GM10847 (cell line): ENCODE data around the gene SPACA1.

Experiments used
- POLR2A ChIP-seq: IDR thresholded peaks from 2 replicates; pipeline ENCODE4 v1.6.1; 2011; ENCODE audit not compliant: insufficient read length; ENCODE audit errors: extremely low read depth

SPACA1 gene

GRCh38 chr6:88062376-88062775 is 14.7 kb downstream of the SPACA1 start:
- no peak for TF ChIP-seq POLR2A

- TF ChIP-seq POLR2A = no peak
Measured at GRCh38 chr6:88072462-88072861, 24.8 kb downstream of the SPACA1 start.

GRCh38 chr6:88074791-88075190 is 27.1 kb downstream of the SPACA1 start:
- no peak for TF ChIP-seq POLR2A

- TF ChIP-seq POLR2A = no peak
Measured at GRCh38 chr6:88077305-88077704, 29.7 kb downstream of the SPACA1 start.

GRCh38 chr6:88086792-88087191 is 39.2 kb downstream of the SPACA1 start:
- TF ChIP-seq POLR2A = no peak

- TF ChIP-seq POLR2A = no peak
Measured at GRCh38 chr6:88089708-88090107, 42.1 kb downstream of the SPACA1 start.

- no peak for TF ChIP-seq POLR2A
Measured at GRCh38 chr6:88105741-88106340, 58.2 kb downstream of the SPACA1 start.

GRCh38 chr6:88107241-88107640 is 59.6 kb downstream of the SPACA1 start:
- TF ChIP-seq POLR2A = no peak

GRCh38 chr6:88111991-88112390 is 64.3 kb downstream of the SPACA1 start:
- no peak for TF ChIP-seq POLR2A

GRCh38 chr6:88114838-88115237 is 67.2 kb downstream of the SPACA1 start:
- no peak for TF ChIP-seq POLR2A

- TF ChIP-seq POLR2A = no peak
Measured at GRCh38 chr6:88115307-88115706, 67.7 kb downstream of the SPACA1 start.

- TF ChIP-seq POLR2A = no peak
Measured at GRCh38 chr6:88116276-88116675, 68.6 kb downstream of the SPACA1 start.
